ENCODE data around the gene CASP10. TPM values are rescaled to one million over a fixed set of nuclear protein-coding genes. Genes with fewer than 3 reads are reported as not detected.

CASP10 gene
- total RNA-seq, 1 donor from 2014 or later, result 5.4 TPM

DNA sequence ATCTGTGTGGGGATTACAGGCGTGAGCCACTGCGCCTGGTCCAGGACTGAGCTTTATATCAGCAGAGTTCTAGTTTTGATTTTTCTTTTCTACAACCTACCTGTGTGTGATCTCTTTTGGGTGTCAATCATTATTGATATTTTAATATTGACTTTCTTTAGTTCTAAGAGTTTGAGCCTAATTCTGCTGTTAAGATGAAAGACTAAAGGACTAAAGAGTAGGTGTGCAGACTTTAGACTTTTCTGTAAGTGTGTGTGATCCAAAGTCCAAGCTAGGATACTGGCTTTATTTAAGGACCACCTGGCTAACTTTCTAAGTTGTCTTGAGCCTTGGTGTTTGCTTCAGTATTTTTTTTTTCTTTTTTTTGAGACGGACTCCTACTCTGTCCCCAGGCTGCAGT, 12.4 kb downstream of the CASP10 start:
- DNase-seq (ENCODE audit: low spot score) (no peak), ATAC-seq (no peak)

DNA sequence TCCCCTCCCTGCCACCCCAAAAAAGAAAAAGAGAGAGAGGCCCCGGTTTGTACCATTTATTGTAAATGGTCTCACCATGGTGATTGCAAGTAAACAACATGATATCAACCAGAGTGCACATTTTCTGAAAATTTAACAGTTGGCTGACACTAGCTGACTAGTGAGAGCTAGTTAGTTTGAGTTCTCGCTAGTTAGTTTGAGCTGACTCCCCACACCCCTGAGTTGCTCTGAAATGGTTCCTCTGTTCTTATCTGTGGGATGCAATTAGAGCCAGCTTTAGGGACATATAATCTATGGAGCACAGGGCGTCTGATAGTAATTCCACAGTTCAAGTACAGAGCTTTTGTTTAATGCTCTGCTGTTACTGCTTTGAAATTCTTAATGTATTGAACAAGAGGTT, 13.1 kb downstream of the CASP10 start:
- DNase-seq (ENCODE audit: low spot score) (no peak), ATAC-seq (no peak)

DNA sequence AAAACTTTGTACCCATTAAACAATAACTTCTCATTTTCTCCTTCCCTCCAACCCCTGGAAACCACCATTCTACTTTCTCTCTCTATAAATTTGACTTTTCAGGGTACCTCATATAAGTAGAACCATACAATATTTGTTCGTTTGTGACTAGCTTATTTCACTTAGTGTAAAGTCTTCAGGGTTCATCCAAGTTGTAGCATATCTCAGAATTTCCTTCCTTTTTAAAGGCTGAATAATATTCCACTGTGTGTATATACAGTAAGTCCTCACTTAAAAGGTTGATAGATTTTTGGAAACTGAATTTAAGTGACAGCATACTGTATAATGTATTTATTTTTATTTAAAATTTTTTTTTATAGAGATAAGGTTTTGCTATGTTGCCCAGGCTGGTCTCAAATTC, 13.9 kb downstream of the CASP10 start:
- ATAC-seq (no peak), DNase-seq (ENCODE audit: low spot score) (no peak)

DNA sequence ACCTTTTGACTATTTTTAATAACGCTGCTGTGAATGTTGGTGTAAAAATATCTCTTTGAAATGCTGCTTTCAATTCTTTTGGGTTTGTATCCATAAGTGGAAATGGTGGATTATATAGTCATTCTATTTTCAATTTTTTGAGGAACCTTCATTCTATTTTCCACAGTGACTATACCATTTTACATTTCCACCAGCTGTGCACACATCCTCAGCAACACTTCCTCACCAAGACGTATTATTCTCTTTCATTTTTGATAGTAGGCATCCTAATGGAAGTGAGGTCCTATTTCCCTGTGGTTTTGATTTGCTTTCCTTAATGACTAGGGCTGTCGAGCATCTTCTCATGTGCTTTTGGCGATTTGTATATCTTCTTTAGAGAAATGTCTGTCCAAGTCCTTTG, 14.8 kb downstream of the CASP10 start:
- DNase-seq (ENCODE audit: low spot score) (no peak), ATAC-seq (no peak)

DNA sequence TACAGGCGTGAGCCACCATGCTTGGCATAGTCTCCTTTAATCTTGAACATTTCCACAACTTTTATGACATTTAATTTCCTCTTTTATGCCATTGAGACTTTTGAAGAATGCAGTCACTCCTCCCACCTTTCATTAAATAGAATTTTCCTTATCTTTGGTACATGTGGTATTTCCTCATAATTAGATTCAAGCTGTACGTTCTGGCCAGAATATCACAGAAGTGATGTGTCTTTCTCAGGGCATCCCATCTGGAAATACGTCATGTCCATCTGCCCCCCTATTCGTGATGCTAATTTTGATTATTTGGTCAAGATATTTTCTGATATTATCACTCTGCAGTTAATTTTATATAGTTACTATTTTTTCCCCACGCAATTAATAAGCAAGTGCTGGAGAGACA, 16.9 kb downstream of the CASP10 start:
- DNase-seq (ENCODE audit: low spot score), result no peak
- no peak for ATAC-seq

DNA sequence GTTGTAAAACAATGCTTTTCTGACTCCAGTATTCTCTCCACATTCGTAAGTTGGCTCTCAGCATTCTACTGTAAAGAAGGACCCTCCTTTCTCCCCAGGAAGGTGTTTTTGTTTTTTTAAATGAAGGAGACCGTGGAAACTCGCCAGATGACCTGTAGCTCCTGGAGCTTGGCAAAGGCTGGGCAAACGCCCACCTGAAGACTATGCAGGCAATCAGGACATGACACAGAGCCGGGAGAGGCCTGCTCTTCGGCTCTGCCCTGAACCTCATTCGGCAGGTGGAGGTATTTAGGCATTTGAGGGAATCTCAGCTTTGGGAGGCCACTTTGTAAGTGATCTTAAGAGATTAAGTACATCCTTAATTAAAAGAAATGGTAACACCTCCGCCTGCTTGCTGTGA, 17.4 kb downstream of the CASP10 start:
- ATAC-seq, result no peak
- DNase-seq (ENCODE audit: low spot score), result no peak

DNA sequence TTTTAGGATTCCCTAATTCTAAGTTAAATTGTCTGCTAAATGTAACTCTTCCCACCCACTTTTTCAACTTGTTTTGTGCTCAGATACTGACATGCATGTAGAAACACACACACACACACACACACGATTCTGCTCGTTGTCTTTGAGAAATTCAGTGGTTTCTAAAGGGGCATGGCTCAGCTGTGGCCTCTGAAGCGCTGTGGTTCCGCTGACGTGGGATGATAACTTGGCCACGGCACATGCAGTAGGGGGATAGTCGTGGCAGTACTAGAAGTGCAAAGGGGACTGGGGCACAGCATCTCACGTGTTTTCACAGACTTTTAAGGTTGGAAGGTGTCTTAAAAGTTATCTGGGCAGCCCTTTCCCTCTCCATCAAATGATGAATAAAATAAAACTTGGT, 18.4 kb downstream of the CASP10 start:
- no peak for ATAC-seq
- no peak for DNase-seq (ENCODE audit: low spot score)

DNA sequence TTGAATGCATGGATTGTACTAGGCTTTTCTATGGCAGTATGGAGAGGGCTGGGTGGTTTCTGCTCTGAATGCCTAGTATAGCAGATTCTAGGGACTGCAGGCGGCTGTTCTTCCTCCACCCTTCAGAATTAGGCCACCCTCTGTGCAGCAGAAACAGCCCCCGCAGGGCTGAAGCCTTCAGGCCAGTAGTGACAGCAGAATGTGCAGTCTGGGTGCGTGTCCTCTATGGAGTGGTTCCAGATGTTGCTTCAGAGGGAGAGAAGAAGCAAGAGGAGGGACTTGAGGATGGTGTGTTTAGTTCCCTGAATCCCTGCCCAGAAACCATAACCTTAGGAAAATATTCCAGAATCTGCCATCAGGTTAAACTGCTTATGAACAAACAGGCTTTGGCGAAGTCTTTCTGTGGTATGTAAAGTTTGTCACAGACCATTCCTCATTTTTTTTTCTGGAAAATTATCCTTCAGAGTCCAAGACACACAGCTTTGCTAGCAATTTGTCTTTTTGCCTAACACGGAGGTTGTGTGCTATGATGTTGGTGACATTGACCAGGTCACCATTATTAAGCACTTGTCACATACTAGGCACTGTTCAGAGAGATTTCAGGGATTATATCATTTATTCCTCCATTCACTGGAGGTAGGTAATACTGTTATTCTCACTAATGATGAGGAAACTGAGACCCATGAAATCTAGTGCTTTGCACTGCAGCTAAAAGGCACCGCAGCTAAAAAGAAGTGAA, 21.1 kb downstream of the CASP10 start:
- DNase-seq (ENCODE audit: low spot score) (no peak), ATAC-seq (peak; percentile 74)

DNA sequence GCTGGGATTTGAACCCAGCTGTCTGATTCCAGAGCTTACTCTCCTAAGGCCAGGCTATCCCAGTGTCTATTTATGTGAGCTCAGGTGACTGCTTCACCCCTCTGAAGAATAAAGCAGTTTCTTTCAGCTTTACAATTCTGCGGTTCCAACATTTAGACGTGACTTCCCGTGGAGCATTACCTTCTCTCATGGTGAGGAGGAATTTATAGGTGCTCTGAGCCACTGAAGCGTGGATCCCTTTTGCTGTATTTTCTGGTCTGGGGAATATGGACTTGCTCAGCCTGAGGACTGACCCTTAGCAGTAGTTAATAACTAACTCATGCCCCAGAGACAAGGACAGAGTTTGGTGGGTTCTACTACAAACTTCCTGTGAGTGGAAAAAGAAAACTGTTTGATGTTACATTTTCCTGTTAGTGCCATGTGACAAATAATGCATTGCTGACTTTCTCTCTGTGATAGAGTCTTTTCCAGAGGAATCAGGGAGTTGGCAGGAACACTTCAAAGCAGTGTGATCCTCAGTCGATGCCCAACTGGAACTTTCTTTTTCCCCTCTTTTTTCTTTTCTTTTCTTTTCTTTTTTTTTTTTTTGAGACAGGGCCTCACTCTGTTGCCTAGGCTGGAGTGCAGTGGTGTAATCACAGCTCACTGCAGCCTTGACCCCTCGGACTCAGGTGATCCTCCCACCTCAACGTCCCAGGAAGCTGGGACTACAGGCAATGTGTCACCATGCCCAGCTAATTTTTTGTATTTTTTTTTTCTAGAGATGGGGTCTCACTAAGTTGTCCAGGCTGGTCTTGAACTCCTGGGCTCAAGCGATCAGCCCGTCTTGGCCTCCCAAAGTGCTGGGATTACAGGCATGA, 21.9 kb downstream of the CASP10 start:
- peak; percentile 75 for ATAC-seq
- DNase-seq (ENCODE audit: low spot score), result no peak

DNA sequence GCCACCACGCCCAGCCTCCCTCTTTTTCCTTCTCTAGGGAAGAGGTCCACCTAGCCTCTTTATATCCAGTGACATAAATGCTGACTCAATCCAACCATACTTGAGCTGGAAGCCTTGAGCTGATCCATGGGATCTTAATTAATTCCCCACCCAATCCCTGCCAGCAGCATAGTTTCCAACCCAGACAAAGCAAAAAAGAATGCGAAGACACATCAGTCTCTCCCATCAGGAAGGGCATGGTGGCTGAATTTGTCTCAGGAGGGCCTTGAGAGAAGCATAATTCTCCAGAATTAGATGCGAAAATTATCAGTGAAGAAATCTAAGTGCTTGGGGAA, 22.5 kb downstream of the CASP10 start:
- DNase-seq (ENCODE audit: low spot score) (no peak), ATAC-seq (no peak)

DNA sequence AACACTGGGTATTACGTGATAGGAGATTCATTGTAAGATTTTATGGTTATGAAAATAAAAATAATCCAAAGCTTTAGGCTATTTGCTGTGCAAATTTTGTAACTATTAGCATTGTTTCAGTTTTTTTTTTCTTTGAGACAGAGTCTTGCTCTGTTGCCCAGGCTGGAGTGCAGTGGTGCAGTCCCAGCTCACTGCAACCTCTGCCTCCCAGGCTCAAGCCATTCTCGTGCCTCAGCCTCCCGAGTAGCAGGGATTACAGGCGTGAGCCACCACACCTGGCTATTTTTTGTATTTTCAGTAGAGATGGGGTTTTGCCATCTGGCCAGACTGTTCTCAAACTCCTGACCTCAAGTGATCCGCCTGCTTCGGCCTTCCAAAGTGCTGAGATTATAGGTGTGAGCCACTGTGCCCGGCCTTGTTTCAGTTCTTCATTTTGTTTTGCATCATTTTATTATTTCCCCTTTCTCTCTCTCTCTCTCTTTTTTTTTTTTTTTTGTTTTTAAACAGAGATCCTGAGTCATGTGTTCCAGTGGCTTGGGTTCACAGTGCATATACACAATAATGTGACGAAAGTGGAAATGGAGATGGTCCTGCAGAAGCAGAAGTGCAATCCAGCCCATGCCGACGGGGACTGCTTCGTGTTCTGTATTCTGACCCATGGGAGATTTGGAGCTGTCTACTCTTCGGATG, 25.8 kb downstream of the CASP10 start:
- ATAC-seq, result peak; percentile 45
- DNase-seq (ENCODE audit: low spot score), result no peak

DNA sequence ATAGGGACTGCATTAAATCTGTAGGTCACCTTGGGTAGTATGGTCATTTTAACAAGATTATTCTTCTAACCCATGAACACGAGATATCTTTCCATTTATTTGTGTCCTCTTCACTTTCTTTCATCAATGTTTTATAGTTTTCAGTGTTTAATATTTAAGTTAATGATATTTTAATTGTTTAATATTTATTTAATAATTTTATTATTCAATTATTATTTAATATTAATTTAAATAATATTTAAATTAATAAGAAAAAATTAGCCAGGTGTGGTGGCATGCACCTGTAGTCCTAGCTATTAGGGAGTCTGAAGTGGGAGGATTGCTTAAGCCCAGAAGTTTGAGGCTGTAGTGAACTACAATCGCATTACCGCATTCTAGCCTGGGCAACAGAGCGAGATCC, 33.0 kb downstream of the CASP10 start:
- no peak for DNase-seq (ENCODE audit: low spot score)
- ATAC-seq, result no peak

DNA sequence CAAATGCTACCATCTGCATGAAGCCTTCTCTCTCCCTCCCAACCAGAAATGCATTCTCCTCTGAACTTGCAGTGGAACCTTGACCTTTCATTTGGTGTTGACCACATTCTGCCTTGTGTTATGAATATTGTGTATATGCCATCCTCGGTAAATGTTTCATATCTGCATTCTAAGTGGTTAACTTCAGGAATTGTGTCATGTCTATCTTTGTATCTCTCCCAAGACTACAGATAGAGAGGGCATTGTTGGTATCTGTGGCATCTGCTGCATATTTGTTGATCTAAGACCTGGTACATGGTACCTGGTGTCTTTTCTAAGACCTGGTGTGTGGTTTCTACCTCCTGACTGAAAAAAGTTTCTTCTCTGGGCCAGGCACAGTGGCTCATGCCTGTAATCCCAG, 34.0 kb downstream of the CASP10 start:
- ATAC-seq (no peak), DNase-seq (ENCODE audit: low spot score) (no peak)

DNA sequence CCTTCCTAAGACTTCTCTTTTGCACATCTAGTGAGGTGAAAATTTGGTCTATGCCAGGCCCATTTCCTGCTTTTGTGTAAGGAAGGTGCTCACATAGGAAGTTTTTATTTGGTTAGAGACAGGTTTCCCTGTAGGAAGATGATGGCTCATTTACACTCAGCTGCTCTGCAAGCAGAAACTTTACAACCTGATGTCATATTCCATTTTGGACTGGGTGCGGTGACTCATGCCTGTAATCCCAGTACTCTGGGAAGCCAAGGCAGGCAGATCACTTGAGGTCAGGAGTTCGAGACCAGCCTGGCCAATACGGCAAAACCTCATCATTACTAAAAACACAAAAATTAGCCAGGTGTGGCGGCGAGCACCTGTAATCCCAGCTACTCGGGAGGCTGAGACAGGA, 35.8 kb downstream of the CASP10 start:
- DNase-seq (ENCODE audit: low spot score) (no peak), ATAC-seq (no peak)

DNA sequence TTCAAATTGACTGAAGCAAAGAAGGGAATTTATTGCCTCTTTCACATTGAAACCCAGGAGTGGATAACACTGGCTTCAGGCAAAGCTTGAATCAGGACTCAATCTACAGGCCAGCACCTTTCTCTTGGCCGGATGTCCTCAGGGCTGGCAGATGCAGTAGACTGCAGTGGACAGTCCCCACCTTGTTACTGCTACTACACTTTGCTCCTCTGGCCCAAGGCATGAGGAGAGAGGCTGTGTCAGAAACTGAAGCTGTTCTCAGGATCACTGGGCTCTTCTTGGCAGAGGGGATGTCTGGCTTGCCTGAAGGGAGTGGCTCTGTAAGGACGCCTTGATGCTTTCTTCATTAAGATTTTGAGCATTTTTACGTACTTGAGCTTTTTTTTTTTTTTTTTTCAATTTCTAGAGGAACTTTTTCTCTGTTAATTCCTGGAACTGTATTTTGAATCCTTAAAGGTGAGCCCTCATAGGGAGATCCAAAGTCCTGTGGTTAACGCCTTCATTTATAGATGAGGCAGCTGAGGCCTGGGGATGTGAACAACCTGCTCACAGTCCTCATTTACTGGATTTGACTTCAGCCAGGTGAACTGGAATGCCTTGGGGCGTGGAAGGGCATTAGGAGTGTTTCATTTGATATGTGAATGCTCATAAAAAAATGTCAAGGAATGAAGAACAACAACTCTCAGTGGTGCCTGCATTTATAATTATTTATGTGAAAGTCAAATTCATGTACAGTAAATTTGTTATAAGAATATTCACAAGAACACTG, 36.6 kb downstream of the CASP10 start:
- ATAC-seq, result no peak
- peak; percentile 33 for DNase-seq (ENCODE audit: low spot score)

DNA sequence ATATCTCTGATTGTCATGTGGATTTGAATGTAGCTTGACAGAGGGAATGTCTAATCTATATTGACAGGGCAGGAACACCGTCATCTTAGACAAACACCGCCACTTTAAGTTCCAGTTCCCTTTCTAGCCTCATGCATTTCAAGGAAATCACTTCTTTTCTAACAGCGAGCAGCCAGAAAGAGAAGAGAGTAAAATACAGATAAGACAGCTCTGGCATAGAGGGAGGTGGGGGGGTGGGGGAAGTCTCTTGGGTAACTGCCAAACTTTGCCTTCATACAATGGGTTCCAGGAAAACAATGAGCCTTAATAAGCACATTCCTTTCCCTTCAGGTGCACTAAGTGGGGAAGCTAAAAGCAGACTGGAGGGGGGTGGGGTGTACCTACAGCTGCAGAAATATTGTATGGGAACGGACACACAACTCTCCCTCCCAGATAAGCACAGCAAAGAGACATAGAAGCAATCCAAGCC, 37.2 kb downstream of the CASP10 start:
- ATAC-seq, result peak; percentile 19
- DNase-seq (ENCODE audit: low spot score), result no peak

DNA sequence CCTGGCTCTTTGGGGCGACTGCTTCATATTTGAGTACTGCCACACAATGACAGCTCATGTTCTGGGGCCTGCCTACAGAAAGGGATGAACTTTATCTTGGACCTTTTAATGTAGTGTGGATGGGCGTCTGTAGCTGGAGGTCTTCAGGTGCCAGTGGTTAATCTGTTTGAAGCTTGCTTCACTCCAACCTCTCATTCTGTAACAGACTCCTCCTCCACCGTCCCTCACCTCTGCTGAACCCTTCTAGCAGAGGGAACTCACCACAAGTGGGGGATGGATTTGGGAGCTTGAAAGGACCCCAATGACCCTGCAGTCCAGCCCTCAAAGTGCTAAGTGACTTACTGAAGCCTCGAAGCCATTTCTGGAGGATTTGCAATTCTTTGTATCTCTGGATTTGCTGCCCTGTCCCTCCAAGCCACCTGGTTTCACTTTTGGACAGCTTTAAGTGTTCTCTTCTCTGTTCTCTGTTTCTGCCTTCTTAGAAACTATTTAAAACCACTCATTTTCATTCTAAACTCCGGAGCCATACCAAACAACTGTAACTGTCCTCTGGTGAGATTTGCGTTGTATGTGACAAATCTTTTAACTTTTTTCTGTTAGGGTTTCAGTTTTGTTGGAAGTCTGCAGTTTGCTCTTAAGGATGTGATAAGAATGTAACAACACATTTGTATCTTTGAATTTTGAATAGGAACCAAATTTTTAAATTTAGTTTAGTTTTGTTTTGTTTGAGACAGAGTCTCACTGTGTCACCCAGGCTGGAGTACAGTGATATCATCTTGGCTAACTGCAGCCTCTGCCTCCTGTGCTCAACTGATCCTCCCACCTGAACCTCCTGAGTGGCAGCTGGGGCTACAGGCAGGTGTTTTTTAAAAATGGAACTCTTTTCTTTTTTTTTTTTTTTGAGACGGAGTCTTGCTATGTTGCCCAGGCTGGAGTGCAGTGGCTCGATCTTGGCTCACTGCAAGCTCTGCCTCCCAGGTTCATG, 40.4 kb downstream of the CASP10 start:
- DNase-seq (ENCODE audit: low spot score) (peak; percentile 6), ATAC-seq (peak; percentile 50)

DNA sequence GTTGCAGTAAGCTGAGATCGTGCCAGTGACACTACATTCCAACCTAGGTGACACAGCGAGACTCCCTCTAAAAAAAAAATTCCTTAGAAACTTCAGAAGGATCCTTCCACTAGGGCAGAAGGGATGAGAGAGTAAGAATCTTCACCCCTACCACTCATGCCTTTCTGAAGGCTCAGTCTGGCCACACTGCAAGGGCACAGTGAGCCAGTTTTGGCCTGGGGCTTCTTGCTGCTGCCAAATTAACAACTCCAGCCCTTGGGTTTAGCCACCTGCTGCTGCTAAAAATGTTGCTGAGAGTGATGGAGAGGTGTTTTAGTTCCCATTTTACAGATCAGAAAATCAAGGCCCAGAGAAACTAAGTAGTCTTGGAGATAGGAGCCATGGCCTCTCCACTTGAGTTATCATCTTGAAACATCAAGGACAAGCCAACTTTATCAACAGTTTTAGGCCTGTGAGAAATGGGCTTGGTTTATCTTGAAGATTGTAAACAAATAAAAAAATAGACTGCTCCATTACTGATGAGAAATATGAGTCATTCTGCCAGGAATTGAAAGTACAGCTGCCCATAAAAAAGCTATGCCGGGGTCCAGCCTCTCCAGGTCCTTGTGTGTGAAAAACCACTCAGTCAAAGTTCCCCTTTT, 45.5 kb downstream of the CASP10 start:
- DNase-seq (ENCODE audit: low spot score) (no peak), ATAC-seq (no peak)

DNA sequence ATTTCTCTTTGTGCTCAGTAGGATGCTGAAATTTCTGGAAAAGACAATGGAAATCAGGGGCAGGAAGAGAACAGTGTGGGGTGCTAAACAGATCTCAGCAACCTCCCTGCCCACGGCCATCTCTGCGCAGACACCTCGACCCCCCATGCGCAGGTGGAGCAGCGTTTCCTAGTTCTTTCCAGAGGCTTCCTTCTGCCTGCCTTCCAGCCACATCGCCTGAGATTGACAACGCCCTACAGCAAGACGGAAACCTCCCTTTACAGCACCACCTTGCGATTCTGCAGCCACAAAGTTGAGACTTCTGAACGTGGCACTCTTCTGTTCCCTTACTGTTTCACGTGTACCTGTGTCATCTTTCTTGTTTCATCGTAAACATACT, 46.0 kb downstream of the CASP10 start:
- no peak for ATAC-seq

More for the DNA sequence above, 46.0 kb downstream of the CASP10 start:
- DNase-seq (ENCODE audit: low spot score), result no peak

Data from left lobe of liver (tissue), 2 donors.